ENCODE data around the gene SYS1.
"Not testable (repeated sequence)": the region's sequence is repeated elsewhere in the genome, so short reads cannot be mapped to it uniquely, and the experiment has no call there.

- TF ChIP-seq POLR2A, CTCF, EP300 (IDR thresholded peaks at IDR 0.05): not testable (repeated sequence)
Measured at GRCh38 chr20:45350795-45351194, 12.2 kb upstream of the SYS1 start.
